Natural killer cell (primary cell): Measurements from ENCODE around the gene GJC2. TPM values are rescaled to one million over a fixed set of nuclear protein-coding genes. Genes with fewer than 3 reads are reported as not detected.

Experiments used
- ATAC-seq, 3 donors: fragments of 150-1000 bp in 2 of 3; fragments of 200-7000 bp in 1 of 3; cut with Tn5 transposase; 1 replicate in 1 of 3; 2 replicates in 2 of 3; pipeline ENCODE4 v1.10.0; 2021; ENCODE audit warnings: mild to moderate bottlenecking in 2 of 3, moderate library complexity in 2 of 3
- DNase-seq, 2 donors: peaks; one replicate each; pipeline versions ENCODE4 v3.0.0 to v3.0.0-alpha.2; 2013 to 2021; ENCODE audit warnings: mixed read lengths in 1 of 2
- H3K27ac ChIP-seq: one replicate; pipeline ENCODE4 v1.5.1; 2013; ENCODE audit warnings: mild to moderate bottlenecking, low read length
- H3K27me3 ChIP-seq: one replicate; pipeline ENCODE4 v1.6.1; 2013; ENCODE audit warnings: low read length; ENCODE audit not compliant: control insufficient read depth, insufficient read depth
- H3K36me3 ChIP-seq: one replicate; pipeline ENCODE4 v1.6.1; 2013; ENCODE audit warnings: low read length; ENCODE audit not compliant: control insufficient read depth, insufficient read depth
- H3K4me1 ChIP-seq: one replicate; pipeline ENCODE4 v1.6.1; 2013; ENCODE audit warnings: low read length; ENCODE audit not compliant: control insufficient read depth, insufficient read depth
- H3K4me3 ChIP-seq: one replicate; pipeline ENCODE4 v1.5.1; 2013; ENCODE audit warnings: low read length
- H3K9me3 ChIP-seq: one replicate; pipeline ENCODE4 v1.6.1; 2013; ENCODE audit warnings: low read length; ENCODE audit not compliant: control insufficient read depth, insufficient read depth
- H3K27ac Mint-ChIP-seq, 2 donors: one replicate each; pipeline ENCODE4 v1.8.0; 2022; ENCODE audit warnings: mild to moderate bottlenecking in 2 of 2, mixed read lengths in 2 of 2, moderate library complexity in 1 of 2
- H3K27me3 Mint-ChIP-seq, 2 donors: one replicate each; pipeline ENCODE4 v1.8.0; 2022; ENCODE audit warnings: low read depth in 2 of 2, mixed read lengths in 2 of 2
- H3K36me3 Mint-ChIP-seq: one replicate; pipeline ENCODE4 v1.8.0; 2022; ENCODE audit warnings: mixed read lengths
- H3K4me1 Mint-ChIP-seq, 2 donors: one replicate each; pipeline ENCODE4 v1.8.0; 2022; ENCODE audit warnings: mixed read lengths in 2 of 2
- H3K4me3 Mint-ChIP-seq: one replicate; pipeline ENCODE4 v1.8.0; 2022; ENCODE audit warnings: mild to moderate bottlenecking, moderate library complexity, mixed read lengths
- H3K9me3 Mint-ChIP-seq, 2 donors: one replicate each; pipeline ENCODE4 v1.8.0; 2022; ENCODE audit warnings: mixed read lengths in 2 of 2
- CTCF ChIP-seq: fragments of 200-600 bp; IDR thresholded peaks from one replicate; pipeline ENCODE4 v1.8.0; 2022; ENCODE audit warnings: antibody characterized with exemption
- WGBS: methylation state at CpG from one replicate; pipeline ENCODE4 v1.1.7; 2013; ENCODE audit warnings: missing lambda C conversion rate; ENCODE audit not compliant: insufficient coverage; 5-methylcytosine and 5-hydroxymethylcytosine counted together
- intact Hi-C: fragments of 100-400 bp; cut with micrococcal nuclease; formaldehyde crosslinking; loops from one replicate; pipeline ENCODE4 v1.14.2; 2022
- total RNA-seq, 4 donors: library from RNA; stranded (reverse); fragments of 120-200 nt in 1 of 4; gene quantifications; one replicate each; pipeline versions ENCODE4 v1.2.3 to v1.2.4, GENCODE V29; 2013 to 2022

GJC2 gene
- total RNA-seq, 3 donors from 2014 or later (not counting 1 experiment from before 2014, with no cell fraction given), result 1.0 to 2.2 (median 1.7) TPM

GRCh38 chr1:228152918-228153258 lies 3.2 kb downstream of the GJC2 start:
- Histone ChIP-seq H3K27ac (no peak overlapping the region), H3K36me3 (peaks cover 15% of the 10 kb centered on the region), H3K27me3 (no peaks in the 10 kb centered on the region), H3K4me1 (peaks cover 6% of the 10 kb centered on the region), H3K9me3 (no peaks in the 10 kb centered on the region), H3K4me3 (no peak overlapping the region)
- no peaks in the 10 kb centered on the region for H3K27me3 Mint-ChIP-seq
- H3K4me1 Mint-ChIP-seq, result peaks cover 0 to 11% of the 10 kb centered on the region in 2 donors
- peak overlapping the region in 1 of 2 donors; percentile 70 for H3K27ac Mint-ChIP-seq
- WGBS, result 83% methylated on average over 2 of the region's 3 CpGs
- DNase-seq (no peak), ATAC-seq (no peak)
- intact Hi-C loops, result no loop called here
- H3K4me3 Mint-ChIP-seq, result no peak overlapping the region
- no peaks in the 10 kb centered on the region for H3K36me3 Mint-ChIP-seq
- H3K9me3 Mint-ChIP-seq, result no peaks in the 10 kb centered on the region
- no peak for TF ChIP-seq CTCF

- Mint-ChIP-seq H3K27ac (no peak overlapping the region), H3K27me3 (no peaks in the 10 kb centered on the region)
These were observed 4.4 kb downstream of the GJC2 start for GRCh38 chr1:228154021-228154669.

GRCh38 chr1:228154670-228155571 lies 5.2 kb downstream of the GJC2 start:
- Mint-ChIP-seq H3K36me3 (no peaks in the 10 kb centered on the region), H3K27me3 (no peaks in the 10 kb centered on the region), H3K4me1 (peaks cover 0 to 11% of the 10 kb centered on the region in 2 donors), H3K27ac (no peak overlapping the region), H3K9me3 (no peaks in the 10 kb centered on the region), H3K4me3 (no peak overlapping the region)
- Histone ChIP-seq H3K4me1 (peaks cover 3% of the 10 kb centered on the region), H3K27ac (no peak overlapping the region), H3K9me3 (no peaks in the 10 kb centered on the region), H3K36me3 (no peaks in the 10 kb centered on the region), H3K4me3 (no peak overlapping the region), H3K27me3 (no peaks in the 10 kb centered on the region)
- DNase-seq, result no peak
- 78% methylated on average over 20 of the region's 20 CpGs for WGBS
- TF ChIP-seq CTCF, result no peak
- intact Hi-C loops, result no loop called here
- ATAC-seq, result no peak

More at GRCh38 chr1:228154021-228154669, 4.4 kb downstream of the GJC2 start:
- Mint-ChIP-seq H3K36me3 (no peaks in the 10 kb centered on the region), H3K9me3 (no peaks in the 10 kb centered on the region), H3K4me3 (no peak overlapping the region), H3K4me1 (peaks cover 0 to 11% of the 10 kb centered on the region in 2 donors)
- peaks cover 2% of the 10 kb centered on the region for H3K36me3 ChIP-seq
- 94% methylated on average over 11 of the region's 11 CpGs for WGBS
- H3K9me3 ChIP-seq, result no peaks in the 10 kb centered on the region
- no peak for TF ChIP-seq CTCF
- no peak overlapping the region for H3K27ac ChIP-seq
- no peak for ATAC-seq
- peaks cover 3% of the 10 kb centered on the region for H3K4me1 ChIP-seq
- no peak for DNase-seq
- intact Hi-C loops, result no loop called here
- H3K4me3 ChIP-seq, result no peak overlapping the region
- H3K27me3 ChIP-seq, result no peaks in the 10 kb centered on the region
